Left ventricle myocardium inferior (tissue), 1 donor: ENCODE results near the gene LCOR. TPM values are rescaled to one million over a fixed set of nuclear protein-coding genes. Genes with fewer than 3 reads are reported as not detected.

ENCODE experiments used
- DNase-seq: peaks from one replicate; pipeline ENCODE4 v3.0.0-alpha.2; 2020
- H3K27ac ChIP-seq: fragments of 200-600 bp; replicated peaks from 2 replicates; pipeline ENCODE4 v1.8.0; 2021
- H3K27me3 ChIP-seq: fragments of 200-600 bp; 2 replicates; pipeline ENCODE4 v1.8.0; 2021; ENCODE audit warnings: low read depth
- H3K36me3 ChIP-seq: fragments of 200-600 bp; 2 replicates; pipeline ENCODE4 v1.8.0; 2021
- H3K4me1 ChIP-seq: fragments of 200-600 bp; 2 replicates; pipeline ENCODE4 v1.8.0; 2021
- H3K4me3 ChIP-seq: fragments of 200-600 bp; 2 replicates; pipeline ENCODE4 v1.8.0; 2021; ENCODE audit warnings: mild to moderate bottlenecking, moderate library complexity
- H3K9me3 ChIP-seq: fragments of 200-600 bp; replicated peaks from 2 replicates; pipeline ENCODE4 v1.8.0; 2021
- intact Hi-C: fragments of 100-400 bp; cut with micrococcal nuclease; formaldehyde crosslinking; loops from one replicate; pipeline ENCODE4 v1.11.0; 2022
- total RNA-seq: library from RNA; stranded (reverse); fragmentation: NEBNext Ultra II Directional; extraction: Animal tissue kit (Norgen Biotek cat#: 25700); gene quantifications from one replicate; pipeline ENCODE4 v1.2.1, GENCODE V29; 2021
- TF ChIP-seq, protein P1 (sequence below): fragments of 200-600 bp; IDR thresholded peaks from 2 replicates; pipeline ENCODE4 v1.8.0; 2021; ENCODE audit warnings: antibody characterized with exemption, mild to moderate bottlenecking, borderline replicate concordance
- donor health status: DM: no; HTN: yes; CAD: no; lungs with severe emphysema.

LCOR gene
- total RNA-seq, 1 donor from 2014 or later, result 18.9 TPM

- intact Hi-C loops, result no loop called here
- Histone ChIP-seq H3K27ac (no peak overlapping the region), H3K27me3 (peaks cover 16% of the 10 kb centered on the region), H3K9me3 (no peaks in the 10 kb centered on the region), H3K36me3 (no peaks in the 10 kb centered on the region), H3K4me3 (peak overlapping the region; percentile 65), H3K4me1 (peaks cover 12% of the 10 kb centered on the region)
- DNase-seq, result peak; percentile 66
- TF ChIP-seq, protein P1, sequence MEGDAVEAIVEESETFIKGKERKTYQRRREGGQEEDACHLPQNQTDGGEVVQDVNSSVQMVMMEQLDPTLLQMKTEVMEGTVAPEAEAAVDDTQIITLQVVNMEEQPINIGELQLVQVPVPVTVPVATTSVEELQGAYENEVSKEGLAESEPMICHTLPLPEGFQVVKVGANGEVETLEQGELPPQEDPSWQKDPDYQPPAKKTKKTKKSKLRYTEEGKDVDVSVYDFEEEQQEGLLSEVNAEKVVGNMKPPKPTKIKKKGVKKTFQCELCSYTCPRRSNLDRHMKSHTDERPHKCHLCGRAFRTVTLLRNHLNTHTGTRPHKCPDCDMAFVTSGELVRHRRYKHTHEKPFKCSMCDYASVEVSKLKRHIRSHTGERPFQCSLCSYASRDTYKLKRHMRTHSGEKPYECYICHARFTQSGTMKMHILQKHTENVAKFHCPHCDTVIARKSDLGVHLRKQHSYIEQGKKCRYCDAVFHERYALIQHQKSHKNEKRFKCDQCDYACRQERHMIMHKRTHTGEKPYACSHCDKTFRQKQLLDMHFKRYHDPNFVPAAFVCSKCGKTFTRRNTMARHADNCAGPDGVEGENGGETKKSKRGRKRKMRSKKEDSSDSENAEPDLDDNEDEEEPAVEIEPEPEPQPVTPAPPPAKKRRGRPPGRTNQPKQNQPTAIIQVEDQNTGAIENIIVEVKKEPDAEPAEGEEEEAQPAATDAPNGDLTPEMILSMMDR, result peak; percentile 89
Observed at GRCh38 chr10:97037365-97038361, 205.6 kb downstream of the LCOR start.

DNA sequence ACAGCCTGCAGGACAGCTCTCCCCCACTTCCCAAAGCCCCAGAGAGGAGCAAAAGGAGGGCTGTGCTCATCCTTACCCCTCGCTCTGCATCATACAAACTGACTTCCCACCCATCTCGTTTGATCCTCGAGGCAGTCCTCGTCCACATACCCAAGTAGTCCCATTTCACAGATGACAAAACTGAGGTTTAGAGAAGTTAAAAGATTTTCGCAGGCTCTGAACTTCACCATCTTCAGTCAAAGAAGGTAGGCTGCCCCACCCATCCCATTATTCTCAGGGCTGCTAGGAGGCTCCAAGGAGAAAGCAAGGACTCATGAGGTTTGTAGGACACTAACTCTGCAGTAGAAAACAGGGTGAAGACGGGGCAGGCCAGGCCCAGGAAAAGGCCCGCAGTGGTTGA, 206.6 kb downstream of the LCOR start:
- Histone ChIP-seq H3K9me3 (no peaks in the 10 kb centered on the region), H3K36me3 (no peaks in the 10 kb centered on the region), H3K4me3 (no peak overlapping the region), H3K4me1 (peaks cover 12% of the 10 kb centered on the region), H3K27me3 (peaks cover 16% of the 10 kb centered on the region), H3K27ac (no peak overlapping the region)
- TF ChIP-seq, protein P1, result no peak
- no peak for DNase-seq
- intact Hi-C loops, result no loop called here

GRCh38 chr10:97039538-97040247, 207.6 kb downstream of the LCOR start:
- H3K4me3 ChIP-seq, result no peak overlapping the region
- peaks cover 12% of the 10 kb centered on the region for H3K4me1 ChIP-seq
- no peak overlapping the region for H3K27ac ChIP-seq
- H3K9me3 ChIP-seq, result peaks cover 2% of the 10 kb centered on the region
- H3K27me3 ChIP-seq, result peaks cover 10% of the 10 kb centered on the region
- H3K36me3 ChIP-seq, result no peaks in the 10 kb centered on the region
- no peak for DNase-seq
- intact Hi-C loops, result no loop called here
- TF ChIP-seq, protein P1, result no peak

GRCh38 chr10:97040248-97040584, 208.1 kb downstream of the LCOR start:
- intact Hi-C loops, result no loop called here
- Histone ChIP-seq H3K4me1 (peaks cover 12% of the 10 kb centered on the region), H3K27ac (no peak overlapping the region), H3K36me3 (no peaks in the 10 kb centered on the region), H3K4me3 (no peak overlapping the region), H3K9me3 (peaks cover 6% of the 10 kb centered on the region), H3K27me3 (peaks cover 5% of the 10 kb centered on the region)
- DNase-seq, result no peak
- TF ChIP-seq, protein P1, result no peak

DNA sequence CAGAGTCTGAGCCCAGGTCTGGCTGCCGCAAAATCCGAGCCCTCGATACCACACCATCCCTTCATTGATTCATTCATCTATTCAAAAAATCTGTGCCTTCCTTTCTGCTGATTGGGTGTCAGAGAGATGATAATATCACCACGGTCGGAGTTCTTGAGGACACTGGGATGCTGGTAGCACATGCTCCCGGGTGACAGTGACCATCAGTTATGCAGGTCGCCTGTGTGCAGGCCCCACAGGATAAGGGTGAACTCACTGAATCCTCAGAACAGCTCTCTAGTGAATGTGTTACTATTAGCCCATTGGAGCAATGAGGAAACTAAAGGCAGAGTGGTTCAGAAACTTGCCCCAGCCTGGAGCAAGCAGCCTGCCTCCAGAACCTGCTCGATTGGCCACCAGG, 208.6 kb downstream of the LCOR start:
- intact Hi-C loops, result no loop called here
- DNase-seq, result no peak
- no peak overlapping the region for H3K27ac ChIP-seq
- H3K9me3 ChIP-seq, result peaks cover 6% of the 10 kb centered on the region
- no peaks in the 10 kb centered on the region for H3K36me3 ChIP-seq
- H3K4me3 ChIP-seq, result no peak overlapping the region
- peaks cover 12% of the 10 kb centered on the region for H3K4me1 ChIP-seq
- no peaks in the 10 kb centered on the region for H3K27me3 ChIP-seq
- TF ChIP-seq, protein P1, result no peak
